ENCODE measurements around the gene UNG.

UNG gene

DNA sequence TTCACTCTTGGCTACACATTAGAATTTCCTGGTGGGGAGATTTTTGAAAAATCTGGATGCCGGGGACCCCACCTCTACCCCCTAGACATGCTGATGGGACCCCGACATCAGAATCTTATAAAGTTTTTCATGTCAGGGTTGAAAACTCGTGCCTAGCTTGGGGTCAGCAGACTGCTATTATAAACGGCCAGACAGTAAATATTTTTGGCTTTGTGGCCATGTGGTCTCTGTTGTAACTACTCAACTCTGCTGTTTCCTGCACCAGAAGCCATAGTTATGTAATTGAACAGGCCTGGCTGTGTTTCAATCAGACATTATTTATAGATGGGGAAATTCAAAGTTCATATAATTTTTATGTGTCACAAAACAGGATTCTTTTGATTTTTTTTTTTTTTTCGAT lies 60.6 kb downstream of the UNG start:
- DNase-seq = no peak

DNA sequence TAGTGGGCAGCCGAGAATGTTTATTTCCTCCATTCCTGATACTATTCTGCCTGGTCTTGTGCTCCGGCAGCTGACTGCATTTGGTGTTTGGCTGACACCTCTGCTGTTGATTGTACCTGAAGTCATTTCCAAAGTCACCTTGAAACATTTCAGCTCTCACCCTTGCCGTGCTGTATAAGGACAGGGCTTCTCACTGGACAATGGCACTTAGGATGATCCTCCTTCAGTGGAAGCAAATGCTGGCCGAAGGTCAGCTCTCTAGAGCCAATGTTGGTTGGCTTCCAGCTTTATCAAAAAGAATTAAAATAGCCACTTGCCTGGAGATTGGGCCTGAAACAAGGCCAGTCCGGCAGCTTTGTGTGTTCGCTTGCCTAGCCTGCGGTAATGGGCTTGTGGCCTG lies 63.0 kb downstream of the UNG start:
- DNase-seq = no peak
